C4-2B (cell line): ENCODE data around the gene LUZP1.

Source experiments
- CTCF ChIP-seq: fragments of 450-650 bp; conservative IDR thresholded peaks from 2 replicates; pipeline ENCODE4 v1.5.1; 2017; ENCODE audit warnings: mild to moderate bottlenecking
- ZFX ChIP-seq: fragments of 450-650 bp; IDR thresholded peaks from 2 replicates; pipeline ENCODE4 v1.6.1; 2017

GRCh38 chr1:23166854-23167253 lies 1.8 kb downstream of the LUZP1 start:
- no peak for TF ChIP-seq CTCF
- no peak for TF ChIP-seq ZFX
